IPS-18a (cell line): ENCODE data around the gene FRMD4A.

ENCODE experiments used
- H3K27ac ChIP-seq: one replicate; pipeline ENCODE4 v1.5.1; 2013; ENCODE audit warnings: low read length
- H3K27me3 ChIP-seq: one replicate; pipeline ENCODE4 v1.6.1; 2013; ENCODE audit warnings: mild to moderate bottlenecking, low read length; ENCODE audit not compliant: control insufficient read depth, insufficient read depth
- H3K36me3 ChIP-seq: one replicate; pipeline ENCODE4 v1.6.1; 2013; ENCODE audit warnings: low read depth, low read length; ENCODE audit not compliant: control insufficient read depth
- H3K4me1 ChIP-seq: one replicate; pipeline ENCODE4 v1.6.1; 2013; ENCODE audit warnings: low read depth, low read length; ENCODE audit not compliant: control insufficient read depth
- H3K4me3 ChIP-seq: one replicate; pipeline ENCODE4 v1.5.1; 2013; ENCODE audit warnings: low read length
- H3K9ac ChIP-seq: one replicate; pipeline ENCODE4 v1.6.1; 2013; ENCODE audit warnings: mild to moderate bottlenecking, low read length, moderate library complexity
- H3K9me3 ChIP-seq: one replicate; pipeline ENCODE4 v1.6.1; 2013; ENCODE audit warnings: low read depth, low read length; ENCODE audit not compliant: control insufficient read depth

Gene FRMD4A

DNA sequence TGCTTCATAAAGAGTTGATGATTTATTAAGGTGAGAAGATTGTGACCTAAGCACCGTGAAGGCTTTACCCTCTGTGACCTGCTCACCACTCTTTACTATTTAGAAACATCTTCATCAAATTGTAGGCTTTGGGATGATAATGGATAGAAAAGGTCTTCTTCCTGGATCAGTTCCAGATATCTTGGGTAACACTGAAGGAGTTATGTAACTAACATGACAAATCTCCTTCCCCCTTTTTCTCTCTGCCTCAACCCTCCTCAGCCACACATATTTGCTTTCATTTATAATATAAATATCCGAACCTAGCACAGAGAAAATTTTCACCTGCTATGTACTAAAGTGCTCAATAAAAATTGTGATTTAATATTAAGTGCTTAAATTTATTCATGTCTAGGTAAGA, 151.5 kb downstream of the FRMD4A start:
- no peak overlapping the region for H3K27ac ChIP-seq
- no peaks in the 10 kb centered on the region for H3K9me3 ChIP-seq
- H3K27me3 ChIP-seq = peaks cover 11% of the 10 kb centered on the region
- H3K36me3 ChIP-seq = no peaks in the 10 kb centered on the region
- no peak overlapping the region for H3K4me3 ChIP-seq
- no peak overlapping the region for H3K9ac ChIP-seq
- no peaks in the 10 kb centered on the region for H3K4me1 ChIP-seq

DNA sequence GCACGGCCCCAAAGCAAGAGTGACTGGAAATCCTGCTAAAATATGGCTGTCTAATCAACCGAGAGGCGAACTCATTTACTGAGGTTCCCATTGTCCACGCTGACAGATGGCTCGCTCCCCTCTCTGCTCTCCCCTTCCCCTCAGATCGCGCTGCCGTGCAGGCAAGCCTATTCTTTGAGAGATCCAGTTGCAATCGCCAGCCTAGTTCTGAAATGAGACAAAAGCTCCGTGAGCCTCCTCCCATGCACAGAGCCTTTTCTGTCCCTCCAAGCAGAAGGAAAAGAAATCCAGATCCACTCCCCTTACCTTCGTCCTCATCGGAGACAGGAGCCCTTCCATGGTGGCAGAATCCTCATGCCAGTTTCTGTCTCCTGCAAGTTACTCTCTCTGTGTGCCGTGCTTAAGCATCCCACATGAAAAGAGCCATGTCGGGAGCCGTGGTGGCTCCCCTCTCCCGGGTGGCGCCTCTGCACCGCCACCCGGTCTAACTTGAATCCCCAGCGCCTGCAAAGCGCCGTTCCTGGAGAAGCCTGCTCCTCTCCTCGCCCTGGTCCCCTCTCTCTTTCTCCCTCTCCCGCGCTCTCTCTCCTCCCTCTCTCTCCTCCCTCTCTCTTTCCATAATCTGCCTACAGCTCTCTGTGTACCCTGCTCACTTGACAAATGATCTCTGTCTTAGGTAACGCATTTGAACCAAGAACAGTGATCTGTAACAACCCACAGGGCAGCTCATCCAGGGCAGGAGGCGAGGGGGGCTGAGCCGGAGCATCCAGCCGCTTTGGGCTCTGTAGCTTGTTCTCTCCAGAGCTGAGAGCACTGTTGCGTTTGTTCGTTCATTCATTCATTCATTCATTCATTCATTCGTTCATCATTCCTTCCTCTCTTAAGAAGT, 156.8 kb downstream of the FRMD4A start:
- H3K4me1 ChIP-seq = peaks cover 8% of the 10 kb centered on the region
- H3K9me3 ChIP-seq = no peaks in the 10 kb centered on the region
- peaks cover 32% of the 10 kb centered on the region for H3K27me3 ChIP-seq
- no peak overlapping the region for H3K27ac ChIP-seq
- peak overlapping the region; percentile 58 for H3K9ac ChIP-seq
- H3K4me3 ChIP-seq = peak overlapping the region; percentile 87
- H3K36me3 ChIP-seq = no peaks in the 10 kb centered on the region

DNA sequence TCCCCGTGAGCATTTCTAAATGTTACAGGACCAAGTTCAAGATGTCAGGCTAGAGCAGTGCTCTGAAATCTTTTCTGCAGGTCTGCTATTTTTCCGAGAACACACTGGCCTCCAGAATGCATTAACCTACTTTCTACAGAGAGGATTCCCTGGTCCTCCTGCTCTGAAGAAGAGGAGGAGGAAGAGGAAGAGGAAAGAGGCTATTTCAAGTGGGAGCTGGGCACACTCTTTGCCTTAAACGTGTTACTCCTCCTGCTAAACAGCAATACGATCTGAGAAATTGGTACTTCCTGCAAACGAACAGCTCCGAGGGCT, 157.4 kb downstream of the FRMD4A start:
- H3K27ac ChIP-seq = no peak overlapping the region
- H3K27me3 ChIP-seq = peaks cover 32% of the 10 kb centered on the region
- H3K9ac ChIP-seq = peak overlapping the region; percentile 58
- H3K36me3 ChIP-seq = no peaks in the 10 kb centered on the region
- H3K4me3 ChIP-seq = peak overlapping the region; percentile 87
- H3K9me3 ChIP-seq = no peaks in the 10 kb centered on the region
- peaks cover 8% of the 10 kb centered on the region for H3K4me1 ChIP-seq

DNA sequence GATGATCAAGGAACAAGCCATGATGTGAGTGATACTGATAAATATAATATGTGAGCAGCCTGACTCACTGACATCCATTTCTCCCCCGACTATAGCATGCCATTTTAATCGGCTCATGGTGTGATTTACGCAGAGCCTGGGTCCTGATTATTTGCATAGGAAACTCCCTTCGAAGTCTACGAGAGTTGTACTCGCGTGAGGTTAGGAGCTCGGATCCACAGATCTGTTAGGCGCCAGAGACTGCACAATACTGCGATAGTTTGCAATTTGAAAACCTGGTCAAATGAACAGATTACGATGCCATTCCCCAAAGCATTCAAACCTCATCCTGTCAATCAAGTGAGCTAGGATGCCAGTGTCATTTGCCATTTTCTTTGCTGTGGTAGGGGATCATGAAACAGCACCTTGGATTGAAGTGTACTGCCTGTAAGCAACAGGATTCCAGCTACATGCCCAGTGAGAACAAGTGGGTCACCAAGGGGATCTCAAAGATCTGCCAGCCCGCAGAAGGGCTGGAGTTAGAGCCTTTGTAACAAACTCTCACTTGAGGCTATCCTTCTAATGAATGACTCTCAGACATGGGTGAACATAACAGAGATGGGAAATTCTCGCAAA, 158.3 kb downstream of the FRMD4A start:
- peaks cover 32% of the 10 kb centered on the region for H3K27me3 ChIP-seq
- H3K36me3 ChIP-seq = no peaks in the 10 kb centered on the region
- H3K9me3 ChIP-seq = no peaks in the 10 kb centered on the region
- H3K4me1 ChIP-seq = peaks cover 8% of the 10 kb centered on the region
- no peak overlapping the region for H3K27ac ChIP-seq
- H3K9ac ChIP-seq = no peak overlapping the region
- peak overlapping the region; percentile 87 for H3K4me3 ChIP-seq

DNA sequence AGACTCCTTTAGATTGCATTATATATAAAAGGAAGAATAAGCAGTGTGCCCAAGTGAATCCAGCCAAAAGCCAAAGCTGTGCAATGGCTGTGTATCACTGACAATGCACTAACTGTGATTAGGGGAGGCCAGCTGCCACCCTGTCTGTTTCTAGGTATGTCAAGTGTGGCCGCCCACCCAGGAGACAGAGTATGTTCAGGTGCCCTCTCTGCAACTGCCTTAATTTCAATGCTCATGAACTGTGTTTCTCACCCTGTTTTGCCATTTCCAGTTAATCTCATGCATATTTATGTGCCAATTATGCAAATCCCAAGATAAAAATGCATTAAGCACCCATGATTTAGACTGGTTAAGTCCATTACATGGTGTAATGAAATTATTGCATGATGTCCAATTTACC, 159.4 kb downstream of the FRMD4A start:
- H3K36me3 ChIP-seq = no peaks in the 10 kb centered on the region
- peaks cover 8% of the 10 kb centered on the region for H3K4me1 ChIP-seq
- no peaks in the 10 kb centered on the region for H3K9me3 ChIP-seq
- H3K27ac ChIP-seq = no peak overlapping the region
- H3K9ac ChIP-seq = no peak overlapping the region
- H3K27me3 ChIP-seq = peaks cover 32% of the 10 kb centered on the region
- no peak overlapping the region for H3K4me3 ChIP-seq

DNA sequence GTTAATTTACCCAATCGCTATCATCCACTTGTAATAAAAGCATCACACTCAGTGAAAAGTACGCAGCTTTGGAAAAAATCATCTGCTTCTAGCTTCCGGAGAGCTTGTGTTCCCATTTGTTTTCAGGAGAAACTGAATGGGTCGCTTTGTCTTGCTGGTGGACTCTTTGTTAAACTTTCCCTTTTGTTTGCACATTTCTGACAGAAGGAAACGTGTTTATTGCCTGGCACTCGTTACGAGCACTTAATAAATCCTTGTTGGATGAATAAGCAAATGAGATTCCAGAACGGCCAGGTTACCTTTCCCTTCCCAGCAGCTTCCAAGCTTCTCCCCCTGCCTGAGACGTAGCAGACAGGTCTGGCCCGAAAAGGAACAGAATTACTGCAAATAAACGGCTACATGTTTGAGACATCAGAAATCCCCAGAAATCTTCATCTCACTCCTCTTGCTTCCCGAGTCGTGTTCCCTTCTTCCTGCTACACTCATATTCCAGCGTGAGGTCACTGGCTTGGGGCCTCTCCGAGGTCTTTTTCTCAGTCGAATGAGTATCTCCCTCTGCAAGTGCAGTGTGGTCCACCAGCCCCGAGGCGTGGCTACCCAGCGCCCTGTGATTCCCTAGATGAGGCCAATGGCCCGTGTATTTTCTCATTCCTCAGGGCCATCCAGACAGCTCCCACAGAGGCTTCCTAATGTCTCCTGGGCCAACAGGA, 167.2 kb downstream of the FRMD4A start:
- Histone ChIP-seq H3K27me3 (no peaks in the 10 kb centered on the region), H3K9me3 (no peaks in the 10 kb centered on the region), H3K9ac (no peak overlapping the region), H3K4me3 (no peak overlapping the region), H3K36me3 (no peaks in the 10 kb centered on the region), H3K4me1 (peaks cover 18% of the 10 kb centered on the region), H3K27ac (no peak overlapping the region)

DNA sequence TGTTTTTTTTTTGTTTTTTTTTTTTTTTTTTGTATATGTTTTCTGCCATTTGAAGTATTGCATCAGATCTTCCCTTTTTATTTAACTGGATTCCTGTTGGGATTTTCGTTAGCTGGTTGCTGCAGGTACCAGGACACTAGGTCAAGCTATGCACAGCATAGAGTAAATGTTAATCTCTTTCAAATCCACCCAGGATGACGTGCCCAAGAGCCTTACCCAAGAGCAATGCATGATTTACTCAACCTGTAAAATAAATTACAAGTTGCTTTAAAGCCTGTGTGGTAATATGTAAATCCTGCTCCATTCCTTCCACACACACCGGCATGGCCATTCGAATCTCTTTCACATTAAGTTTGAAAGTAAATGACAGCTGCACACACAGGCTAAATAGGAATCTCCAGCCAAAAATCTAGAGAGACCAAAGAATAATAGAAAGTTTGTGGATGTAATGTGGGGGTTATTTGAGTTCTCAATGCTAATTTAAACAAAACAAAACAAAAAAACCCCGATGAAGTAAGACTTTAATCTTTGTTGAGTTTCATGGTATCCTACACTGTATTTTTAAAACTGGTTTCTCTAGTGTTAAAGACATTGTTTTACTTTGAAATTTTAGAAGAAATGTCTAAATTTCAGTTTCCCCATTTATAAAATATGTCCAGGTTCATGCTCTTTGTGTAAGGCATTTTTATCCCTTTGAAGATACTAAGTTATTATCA, 167.9 kb downstream of the FRMD4A start:
- Histone ChIP-seq H3K9ac (no peak overlapping the region), H3K4me3 (no peak overlapping the region), H3K4me1 (peaks cover 18% of the 10 kb centered on the region), H3K27me3 (no peaks in the 10 kb centered on the region), H3K9me3 (no peaks in the 10 kb centered on the region), H3K27ac (no peak overlapping the region), H3K36me3 (no peaks in the 10 kb centered on the region)

DNA sequence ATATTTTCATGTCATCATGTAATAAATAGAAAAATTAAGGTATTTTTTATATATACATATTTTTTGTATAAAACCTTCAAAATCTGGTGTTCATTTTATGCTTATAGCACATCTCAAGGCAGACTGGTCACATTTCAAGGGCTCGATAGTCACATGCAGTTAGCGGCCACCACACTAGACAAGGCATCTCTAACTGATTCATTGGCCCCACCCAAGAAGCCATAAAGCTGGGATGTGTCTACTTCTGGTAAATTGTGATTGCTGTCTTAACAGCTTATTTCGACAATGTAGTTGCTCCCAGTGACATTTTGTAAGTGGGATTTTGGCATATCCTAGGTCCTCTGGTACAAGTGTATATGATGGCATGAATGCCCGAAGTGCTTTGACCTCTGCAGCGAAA, 168.7 kb downstream of the FRMD4A start:
- no peaks in the 10 kb centered on the region for H3K27me3 ChIP-seq
- H3K4me1 ChIP-seq = peaks cover 18% of the 10 kb centered on the region
- no peak overlapping the region for H3K9ac ChIP-seq
- no peak overlapping the region for H3K27ac ChIP-seq
- H3K4me3 ChIP-seq = no peak overlapping the region
- no peaks in the 10 kb centered on the region for H3K9me3 ChIP-seq
- H3K36me3 ChIP-seq = no peaks in the 10 kb centered on the region

DNA sequence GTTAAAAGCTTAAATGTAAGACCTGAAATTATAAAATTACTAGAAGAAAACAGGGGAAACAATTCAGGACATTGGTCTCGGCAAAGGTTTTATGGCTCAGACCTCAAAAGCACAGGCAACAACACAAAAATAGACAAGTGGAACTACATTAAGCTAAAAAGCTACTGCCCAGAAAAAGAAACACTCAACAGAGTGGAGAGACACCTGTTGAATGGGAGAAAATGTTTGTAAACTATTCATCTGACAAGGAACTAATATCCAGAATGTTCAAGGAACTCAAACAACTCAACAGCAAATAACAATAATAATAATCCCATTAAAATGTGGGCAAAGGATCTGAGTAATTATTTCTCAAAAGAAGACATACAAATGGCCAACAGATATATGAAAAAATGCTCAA, 170.4 kb downstream of the FRMD4A start:
- Histone ChIP-seq H3K27me3 (no peaks in the 10 kb centered on the region), H3K4me1 (peaks cover 18% of the 10 kb centered on the region), H3K9ac (no peak overlapping the region), H3K9me3 (no peaks in the 10 kb centered on the region), H3K36me3 (no peaks in the 10 kb centered on the region), H3K4me3 (no peak overlapping the region), H3K27ac (no peak overlapping the region)

DNA sequence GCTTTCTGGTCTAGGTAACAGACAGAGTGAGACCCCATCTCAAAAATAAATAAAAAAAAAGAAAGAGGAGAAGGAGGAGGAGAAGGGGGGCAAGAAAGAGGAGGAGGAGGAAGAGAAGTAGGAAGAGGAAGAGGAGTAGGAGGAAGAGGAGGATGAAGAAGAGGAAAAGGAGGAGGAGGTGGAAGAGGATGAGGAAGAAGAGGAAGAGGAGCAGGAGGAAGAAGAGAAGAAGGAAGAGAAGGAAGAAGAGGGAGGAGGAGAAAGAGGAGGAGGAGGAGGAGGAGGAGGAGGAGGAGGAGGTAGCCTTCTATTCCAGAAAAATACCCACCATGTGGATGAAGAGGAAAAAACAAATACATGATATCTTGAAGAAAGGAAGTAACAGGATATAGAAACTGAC, 172.1 kb downstream of the FRMD4A start:
- Histone ChIP-seq H3K4me1 (peaks cover 15% of the 10 kb centered on the region), H3K27me3 (no peaks in the 10 kb centered on the region), H3K9me3 (no peaks in the 10 kb centered on the region), H3K36me3 (no peaks in the 10 kb centered on the region), H3K9ac (no peak overlapping the region), H3K27ac (no peak overlapping the region), H3K4me3 (no peak overlapping the region)

DNA sequence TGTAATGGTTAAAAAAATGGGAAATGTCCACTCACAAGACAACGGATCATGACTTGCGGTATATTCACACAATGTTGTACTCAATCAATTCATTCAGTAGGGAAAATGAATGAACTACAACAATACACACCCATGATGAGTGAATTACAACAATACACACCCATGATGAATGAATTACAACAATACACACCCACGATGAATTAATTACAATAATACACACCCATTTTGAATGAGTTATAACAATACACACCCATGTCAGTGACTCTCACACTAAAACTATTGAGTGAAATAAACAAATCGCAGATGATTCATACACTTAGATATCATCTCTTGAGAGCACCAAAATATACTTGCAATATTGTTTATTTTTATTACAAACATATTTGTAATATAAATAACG, 174.6 kb downstream of the FRMD4A start:
- Histone ChIP-seq H3K4me3 (no peak overlapping the region), H3K9me3 (no peaks in the 10 kb centered on the region), H3K4me1 (no peaks in the 10 kb centered on the region), H3K36me3 (no peaks in the 10 kb centered on the region), H3K27me3 (no peaks in the 10 kb centered on the region), H3K9ac (no peak overlapping the region), H3K27ac (no peak overlapping the region)
